Body of pancreas (tissue), 4 donors: ENCODE data around the gene GRIP2.
A peak's percentile ranks its signal among the peaks of the same experiment; 100 is the strongest.

Experiments used
- POLR2A ChIP-seq, 3 donors: fragments of 450-650 bp; IDR thresholded peaks; one replicate each; pipeline ENCODE4 v1.6.1; 2016; ENCODE audit warnings: antibody characterized with exemption in 3 of 3, mild to moderate bottlenecking in 2 of 3
- TF ChIP-seq, protein P1 (sequence below), 7 experiments: fragments of 450-650 bp in 4 of 7; fragments of 200-600 bp in 3 of 7; sonication (generic) in 3 of 7; IDR thresholded peaks; one replicate each; pipeline ENCODE4 v1.5.1; 2016 to 2019; ENCODE audit warnings: antibody characterized with exemption in 7 of 7

GRCh38 chr3:14549256-14549919, 9.2 kb upstream of the GRIP2 start:
- TF ChIP-seq, protein P1, sequence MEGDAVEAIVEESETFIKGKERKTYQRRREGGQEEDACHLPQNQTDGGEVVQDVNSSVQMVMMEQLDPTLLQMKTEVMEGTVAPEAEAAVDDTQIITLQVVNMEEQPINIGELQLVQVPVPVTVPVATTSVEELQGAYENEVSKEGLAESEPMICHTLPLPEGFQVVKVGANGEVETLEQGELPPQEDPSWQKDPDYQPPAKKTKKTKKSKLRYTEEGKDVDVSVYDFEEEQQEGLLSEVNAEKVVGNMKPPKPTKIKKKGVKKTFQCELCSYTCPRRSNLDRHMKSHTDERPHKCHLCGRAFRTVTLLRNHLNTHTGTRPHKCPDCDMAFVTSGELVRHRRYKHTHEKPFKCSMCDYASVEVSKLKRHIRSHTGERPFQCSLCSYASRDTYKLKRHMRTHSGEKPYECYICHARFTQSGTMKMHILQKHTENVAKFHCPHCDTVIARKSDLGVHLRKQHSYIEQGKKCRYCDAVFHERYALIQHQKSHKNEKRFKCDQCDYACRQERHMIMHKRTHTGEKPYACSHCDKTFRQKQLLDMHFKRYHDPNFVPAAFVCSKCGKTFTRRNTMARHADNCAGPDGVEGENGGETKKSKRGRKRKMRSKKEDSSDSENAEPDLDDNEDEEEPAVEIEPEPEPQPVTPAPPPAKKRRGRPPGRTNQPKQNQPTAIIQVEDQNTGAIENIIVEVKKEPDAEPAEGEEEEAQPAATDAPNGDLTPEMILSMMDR (IDR thresholded peaks at IDR 0.05) = peak in 3 of 7 experiments; percentile 15 to 25 (median 15)
- no peak for TF ChIP-seq POLR2A (IDR thresholded peaks at IDR 0.05)
